IgD-negative memory B cell (primary cell): Measurements from ENCODE around the gene TCF4. TPM values are rescaled to one million over a fixed set of nuclear protein-coding genes. Genes with fewer than 3 reads are reported as not detected.

Experiments used
- H3K27ac Mint-ChIP-seq, 3 donors: one replicate each; pipeline ENCODE4 v1.8.0; 2020 to 2022; ENCODE audit warnings: mild to moderate bottlenecking in 3 of 3, mixed read lengths in 3 of 3, moderate library complexity in 1 of 3
- H3K27me3 Mint-ChIP-seq: one replicate; pipeline ENCODE4 v1.8.0; 2021; ENCODE audit warnings: mixed read lengths
- H3K36me3 Mint-ChIP-seq: one replicate; pipeline ENCODE4 v1.8.0; 2020; ENCODE audit warnings: mild to moderate bottlenecking, mixed read lengths
- H3K4me1 Mint-ChIP-seq, 3 donors: one replicate each; pipeline ENCODE4 v1.8.0; 2020 to 2022; ENCODE audit warnings: mixed read lengths in 3 of 3, mild to moderate bottlenecking in 1 of 3
- H3K4me3 Mint-ChIP-seq, 4 donors: one replicate each; pipeline ENCODE4 v1.8.0; 2020 to 2022; ENCODE audit warnings: mild to moderate bottlenecking in 4 of 4, mixed read lengths in 4 of 4, moderate library complexity in 3 of 4
- H3K9me3 Mint-ChIP-seq, 3 donors: one replicate each; pipeline ENCODE4 v1.8.0; 2020 to 2021; ENCODE audit warnings: mixed read lengths in 3 of 3, mild to moderate bottlenecking in 1 of 3
- polyA plus RNA-seq: library from polyadenylated mRNA; unstranded; fragments of 300-500 nt; fragmentation: Illumina TruSeq; gene quantifications from one replicate; pipeline ENCODE4 v1.2.3, GENCODE V29; 2021

TCF4 gene
- polyA plus RNA-seq, 1 donor from 2014 or later = 256 TPM

- peak overlapping the region in 1 of 3 donors; percentile 55 for H3K27ac Mint-ChIP-seq
- H3K27me3 Mint-ChIP-seq = peaks cover 5% of the 10 kb centered on the region
- H3K4me1 Mint-ChIP-seq = no peaks in the 10 kb centered on the region
- H3K4me3 Mint-ChIP-seq = peak overlapping the region in 1 of 4 donors; percentile 66
- H3K36me3 Mint-ChIP-seq = peaks cover 4% of the 10 kb centered on the region
- peaks cover 2 to 5% (median 4%) of the 10 kb centered on the region in 3 donors for H3K9me3 Mint-ChIP-seq
These were observed 385.6 kb downstream of the TCF4 start for GRCh38 chr18:55202232-55202917.

- H3K4me3 Mint-ChIP-seq = no peak overlapping the region
- peaks cover 7% of the 10 kb centered on the region for H3K27me3 Mint-ChIP-seq
- H3K27ac Mint-ChIP-seq = no peak overlapping the region
- H3K36me3 Mint-ChIP-seq = peaks cover 4% of the 10 kb centered on the region
- H3K9me3 Mint-ChIP-seq = peaks cover 2 to 5% (median 4%) of the 10 kb centered on the region in 3 donors
- H3K4me1 Mint-ChIP-seq = no peaks in the 10 kb centered on the region
These were observed 388.6 kb downstream of the TCF4 start for GRCh38 chr18:55199291-55199963.

DNA sequence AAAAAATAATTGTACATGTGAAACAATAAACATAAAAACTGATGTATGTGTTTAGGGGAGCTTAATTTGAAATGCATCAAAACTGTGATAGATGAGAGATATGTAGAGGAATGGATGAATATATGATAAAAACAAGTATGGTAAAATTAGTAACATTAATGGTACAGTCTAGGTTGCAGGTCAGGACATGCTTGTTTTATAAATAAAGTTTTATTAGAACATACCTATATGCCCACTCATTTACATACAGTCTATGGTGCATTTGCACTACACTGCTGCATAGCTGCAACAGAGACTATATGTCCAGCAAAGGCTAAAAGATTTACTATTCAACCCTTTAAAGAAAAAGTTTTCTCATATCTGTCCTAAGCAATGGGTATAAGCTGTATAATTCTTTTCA, 392.1 kb downstream of the TCF4 start:
- Mint-ChIP-seq H3K4me3 (no peak overlapping the region), H3K27ac (no peak overlapping the region), H3K4me1 (no peaks in the 10 kb centered on the region), H3K36me3 (no peaks in the 10 kb centered on the region), H3K9me3 (no peaks in the 10 kb centered on the region), H3K27me3 (peaks cover 3% of the 10 kb centered on the region)

DNA sequence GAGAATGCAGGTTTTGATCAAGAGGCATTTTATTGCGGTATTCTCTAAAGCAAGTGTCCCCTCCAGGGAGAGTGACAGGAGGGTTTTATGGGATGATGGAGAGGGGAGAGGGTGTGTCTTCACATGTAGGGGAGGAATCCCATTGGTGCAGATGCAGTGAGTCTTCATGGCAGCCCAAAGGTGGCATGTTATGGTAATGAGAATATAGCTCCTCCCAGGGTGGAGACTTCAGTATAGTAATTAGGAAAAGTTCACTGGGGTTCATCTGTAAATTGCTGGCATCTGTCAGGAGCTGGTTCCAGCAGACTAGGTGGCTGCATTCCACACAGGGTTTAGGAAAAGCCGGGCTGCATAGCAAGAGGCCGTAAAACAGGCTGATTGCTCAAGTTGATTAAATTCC, 398.0 kb downstream of the TCF4 start:
- no peaks in the 10 kb centered on the region for H3K9me3 Mint-ChIP-seq
- no peak overlapping the region for H3K4me3 Mint-ChIP-seq
- H3K36me3 Mint-ChIP-seq = peaks cover 2% of the 10 kb centered on the region
- no peaks in the 10 kb centered on the region for H3K4me1 Mint-ChIP-seq
- no peak overlapping the region for H3K27ac Mint-ChIP-seq
- H3K27me3 Mint-ChIP-seq = peaks cover 5% of the 10 kb centered on the region

GRCh38 chr18:55186588-55186987, 401.4 kb downstream of the TCF4 start:
- peaks cover 3% of the 10 kb centered on the region for H3K36me3 Mint-ChIP-seq
- H3K9me3 Mint-ChIP-seq = peaks cover 0 to 2% (median 0%) of the 10 kb centered on the region in 3 donors
- peaks cover 5% of the 10 kb centered on the region for H3K27me3 Mint-ChIP-seq
- no peak overlapping the region for H3K4me3 Mint-ChIP-seq
- H3K4me1 Mint-ChIP-seq = peaks cover 0 to 4% (median 0%) of the 10 kb centered on the region in 3 donors
- no peak overlapping the region for H3K27ac Mint-ChIP-seq

DNA sequence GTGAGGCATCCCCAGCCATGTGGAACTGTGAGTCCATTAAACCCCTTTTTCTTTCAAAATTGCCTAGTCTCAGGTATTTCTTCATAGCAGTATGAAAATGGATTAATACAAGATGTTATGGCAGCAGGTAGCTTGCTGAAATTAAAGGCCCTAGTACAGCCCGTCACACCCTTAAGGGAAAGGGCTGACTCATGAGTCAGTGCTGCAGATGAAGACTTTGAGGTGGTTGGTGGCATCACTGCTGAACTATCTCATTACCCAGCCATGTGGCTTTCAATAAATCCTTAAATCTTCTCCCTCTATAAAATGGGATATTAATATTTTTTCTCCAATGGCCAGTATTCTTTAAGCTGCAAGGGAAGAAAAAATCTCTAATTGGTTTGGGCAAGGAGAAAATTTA, 402.6 kb downstream of the TCF4 start:
- peaks cover 3% of the 10 kb centered on the region for H3K27me3 Mint-ChIP-seq
- peaks cover 3% of the 10 kb centered on the region for H3K36me3 Mint-ChIP-seq
- peaks cover 0 to 4% (median 0%) of the 10 kb centered on the region in 3 donors for H3K4me1 Mint-ChIP-seq
- H3K9me3 Mint-ChIP-seq = peaks cover 0 to 2% (median 0%) of the 10 kb centered on the region in 3 donors
- H3K27ac Mint-ChIP-seq = no peak overlapping the region
- no peak overlapping the region for H3K4me3 Mint-ChIP-seq

- H3K4me3 Mint-ChIP-seq = no peak overlapping the region
- H3K4me1 Mint-ChIP-seq = peaks cover 0 to 4% (median 0%) of the 10 kb centered on the region in 3 donors
- peaks cover 2 to 3% (median 2%) of the 10 kb centered on the region in 3 donors for H3K9me3 Mint-ChIP-seq
- no peak overlapping the region for H3K27ac Mint-ChIP-seq
- no peaks in the 10 kb centered on the region for H3K27me3 Mint-ChIP-seq
- peaks cover 4% of the 10 kb centered on the region for H3K36me3 Mint-ChIP-seq
These were observed 408.2 kb downstream of the TCF4 start for GRCh38 chr18:55179835-55180234.

DNA sequence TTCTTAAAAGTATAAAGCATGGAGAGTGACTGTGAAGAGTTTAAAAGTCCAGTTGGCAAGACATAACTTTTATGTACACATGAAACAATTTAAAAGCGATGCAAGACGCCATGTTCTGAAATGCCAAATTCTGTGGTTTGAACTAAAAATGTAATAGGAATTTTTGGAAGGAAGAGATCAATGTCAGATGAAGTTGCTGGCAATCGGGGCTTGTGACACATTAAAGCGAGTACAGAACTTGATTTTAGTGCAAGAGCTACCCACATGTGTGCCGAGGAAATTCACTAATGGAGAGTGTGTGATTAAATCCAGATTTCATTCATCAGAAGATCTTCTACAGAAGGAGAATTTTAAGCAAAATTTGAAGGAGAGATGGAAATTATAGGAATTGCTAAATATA, 408.6 kb downstream of the TCF4 start:
- H3K4me1 Mint-ChIP-seq = peaks cover 0 to 3% (median 0%) of the 10 kb centered on the region in 3 donors
- H3K27ac Mint-ChIP-seq = no peak overlapping the region
- no peak overlapping the region for H3K4me3 Mint-ChIP-seq
- peaks cover 2% of the 10 kb centered on the region for H3K36me3 Mint-ChIP-seq
- H3K9me3 Mint-ChIP-seq = peaks cover 2 to 4% (median 3%) of the 10 kb centered on the region in 3 donors
- H3K27me3 Mint-ChIP-seq = no peaks in the 10 kb centered on the region

DNA sequence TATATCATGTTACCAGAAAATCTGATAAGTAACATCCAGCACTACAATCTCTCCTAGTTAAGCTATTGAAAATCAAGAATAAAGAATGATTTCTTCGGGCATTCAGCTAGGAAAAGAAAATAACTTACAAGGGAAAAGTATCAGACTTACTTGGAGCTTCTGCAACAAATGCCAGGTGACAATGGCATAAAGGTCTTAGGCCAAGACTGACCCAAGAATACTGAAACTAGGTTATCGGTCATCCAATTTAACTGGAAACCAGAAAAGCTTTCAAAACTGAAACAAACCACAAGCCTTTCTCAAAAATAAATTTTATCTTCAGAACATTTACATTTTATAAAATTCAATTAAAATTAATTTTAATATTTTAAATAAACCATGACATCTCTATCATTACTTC, 414.7 kb downstream of the TCF4 start:
- Mint-ChIP-seq H3K9me3 (peaks cover 6 to 33% (median 29%) of the 10 kb centered on the region in 3 donors), H3K27ac (no peak overlapping the region), H3K27me3 (no peaks in the 10 kb centered on the region), H3K4me1 (no peaks in the 10 kb centered on the region), H3K36me3 (peaks cover 2% of the 10 kb centered on the region), H3K4me3 (no peak overlapping the region)
